Activated CD8-positive, alpha-beta memory T cell treated with anti-CD3 and anti-CD28 coated beads, Interleukin-2, amount 50 U/mL, for 24 hours (primary cell): ENCODE measurements around the gene PDGFRB.

Source experiments
- DNase-seq: peaks from one replicate; pipeline ENCODE4 v3.0.0-alpha.2; 2020; ENCODE audit errors: extremely low read depth

Gene PDGFRB

GRCh38 chr5:150144879-150145278 lies 10.8 kb downstream of the PDGFRB start:
- no peak for DNase-seq

DNA sequence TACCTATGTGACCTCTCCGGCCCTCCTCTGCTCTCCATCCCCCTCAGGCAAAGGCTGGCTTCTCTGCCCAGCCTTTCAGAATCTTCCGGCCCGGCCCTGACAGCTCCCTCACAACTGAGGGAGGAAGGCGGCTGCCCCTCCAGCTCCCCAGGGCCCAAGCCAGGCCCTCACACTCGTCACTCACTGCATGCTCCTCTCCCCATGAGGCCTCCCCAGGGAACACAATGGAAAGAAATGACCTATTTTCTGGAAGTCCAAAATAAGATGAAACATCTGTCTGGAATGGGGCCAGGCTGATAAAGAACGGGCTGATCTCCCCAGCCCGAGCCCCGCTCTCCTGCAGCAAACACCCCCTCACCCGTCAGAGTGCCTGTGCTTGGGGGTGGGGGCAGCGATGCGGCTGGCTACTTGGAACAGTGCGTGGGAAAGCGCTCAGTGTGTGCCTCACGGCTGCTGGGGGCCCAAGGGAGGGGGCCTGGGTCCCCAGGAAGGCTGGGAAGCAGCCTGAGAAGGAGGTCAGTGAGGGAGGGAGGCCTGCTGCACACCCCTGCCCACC lies 11.3 kb downstream of the PDGFRB start:
- DNase-seq = no peak

GRCh38 chr5:150143350-150144245 lies 12.0 kb downstream of the PDGFRB start:
- DNase-seq = no peak

- no peak for DNase-seq
Observed at GRCh38 chr5:150142959-150143349, 12.7 kb downstream of the PDGFRB start.

DNA sequence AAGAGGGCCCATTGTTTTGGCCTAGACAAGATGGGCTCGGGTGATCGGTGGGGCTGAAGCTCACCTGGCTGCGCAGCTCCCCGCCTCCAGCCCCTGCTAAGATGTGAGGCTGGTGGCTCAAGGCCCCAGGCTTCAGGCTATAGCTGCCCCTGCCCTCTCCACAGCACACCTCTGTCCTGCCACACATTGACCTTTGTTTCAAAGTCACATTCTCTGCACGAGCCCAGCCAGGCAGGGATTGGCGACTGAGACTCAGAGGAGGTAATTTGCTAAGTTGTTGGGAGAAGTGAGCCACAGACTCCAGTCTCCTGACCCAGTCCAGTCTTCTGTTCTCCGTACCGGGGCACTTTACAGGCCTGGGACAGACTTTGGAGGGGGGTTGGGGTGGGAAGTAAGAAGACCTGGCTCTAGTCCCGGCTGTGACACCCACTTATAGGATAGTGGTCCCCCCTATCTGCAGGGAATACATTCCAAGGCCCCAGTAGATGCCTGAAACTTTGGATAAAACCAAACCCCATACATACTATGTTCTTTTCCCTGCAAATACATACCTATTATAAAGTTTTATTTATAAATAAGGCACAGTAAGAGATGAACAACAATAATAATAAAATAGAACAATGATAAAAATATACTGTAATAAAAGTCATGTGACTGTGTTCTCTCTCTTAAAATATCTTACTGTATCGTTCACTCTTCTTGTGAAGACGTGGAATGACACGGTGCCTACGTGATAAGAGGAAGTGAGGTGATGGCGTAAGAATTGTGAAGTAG lies 13.3 kb downstream of the PDGFRB start:
- DNase-seq = no peak

DNA sequence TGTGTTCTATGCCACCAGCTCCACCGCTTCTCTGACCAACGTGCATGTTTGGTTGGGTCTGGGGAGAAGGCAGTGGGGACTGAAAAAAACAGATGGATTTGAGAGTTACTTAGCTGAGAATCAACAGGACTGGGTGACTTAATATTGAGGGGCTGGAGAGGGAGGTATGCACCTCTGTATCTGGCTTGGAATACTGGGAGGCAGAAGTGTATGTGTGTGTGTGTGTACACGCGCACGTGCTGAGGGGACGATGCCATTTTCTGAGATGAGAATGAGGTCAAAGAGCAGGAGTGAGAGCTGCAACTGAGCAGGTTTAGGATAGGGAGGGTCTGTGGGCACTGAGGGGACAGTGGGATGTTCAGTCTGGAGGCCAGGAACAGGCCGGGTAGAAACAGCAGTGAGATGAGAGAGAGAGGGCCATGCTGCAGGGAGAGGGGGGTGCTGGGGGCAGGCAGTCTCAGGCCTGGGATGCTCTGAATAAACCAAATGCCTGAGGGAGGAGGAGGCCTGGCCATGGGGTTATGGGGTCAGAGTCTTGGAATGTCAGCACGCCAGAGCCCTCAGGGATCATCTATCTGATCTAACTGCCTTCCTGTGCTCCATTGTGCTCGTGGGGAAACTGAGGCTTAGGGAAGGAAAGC lies 14.0 kb downstream of the PDGFRB start:
- no peak for DNase-seq

GRCh38 chr5:150140830-150141229 lies 14.8 kb downstream of the PDGFRB start:
- no peak for DNase-seq

DNA sequence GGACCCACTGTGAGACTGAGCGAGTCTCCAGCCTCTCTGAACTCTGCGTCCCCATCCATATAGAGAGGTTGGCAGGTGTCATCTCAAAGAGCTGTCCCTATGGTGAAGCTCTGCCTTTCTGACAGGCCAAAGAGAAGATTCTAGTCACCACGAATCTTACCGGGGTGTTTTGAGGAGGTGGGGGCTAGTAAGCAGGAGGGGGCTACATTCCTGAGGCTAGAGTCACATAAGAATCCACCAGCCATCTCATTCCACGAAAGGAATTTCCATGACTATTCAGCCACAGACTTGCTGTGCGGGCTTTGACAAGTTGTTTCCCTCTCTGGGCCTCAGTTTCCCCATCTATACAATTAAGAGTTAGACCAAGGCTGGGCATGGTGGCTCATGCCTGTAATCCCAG lies 16.3 kb downstream of the PDGFRB start:
- no peak for DNase-seq

GRCh38 chr5:150138551-150139265 lies 16.9 kb downstream of the PDGFRB start:
- no peak for DNase-seq

GRCh38 chr5:150137997-150138396 lies 17.6 kb downstream of the PDGFRB start:
- no peak for DNase-seq

DNA sequence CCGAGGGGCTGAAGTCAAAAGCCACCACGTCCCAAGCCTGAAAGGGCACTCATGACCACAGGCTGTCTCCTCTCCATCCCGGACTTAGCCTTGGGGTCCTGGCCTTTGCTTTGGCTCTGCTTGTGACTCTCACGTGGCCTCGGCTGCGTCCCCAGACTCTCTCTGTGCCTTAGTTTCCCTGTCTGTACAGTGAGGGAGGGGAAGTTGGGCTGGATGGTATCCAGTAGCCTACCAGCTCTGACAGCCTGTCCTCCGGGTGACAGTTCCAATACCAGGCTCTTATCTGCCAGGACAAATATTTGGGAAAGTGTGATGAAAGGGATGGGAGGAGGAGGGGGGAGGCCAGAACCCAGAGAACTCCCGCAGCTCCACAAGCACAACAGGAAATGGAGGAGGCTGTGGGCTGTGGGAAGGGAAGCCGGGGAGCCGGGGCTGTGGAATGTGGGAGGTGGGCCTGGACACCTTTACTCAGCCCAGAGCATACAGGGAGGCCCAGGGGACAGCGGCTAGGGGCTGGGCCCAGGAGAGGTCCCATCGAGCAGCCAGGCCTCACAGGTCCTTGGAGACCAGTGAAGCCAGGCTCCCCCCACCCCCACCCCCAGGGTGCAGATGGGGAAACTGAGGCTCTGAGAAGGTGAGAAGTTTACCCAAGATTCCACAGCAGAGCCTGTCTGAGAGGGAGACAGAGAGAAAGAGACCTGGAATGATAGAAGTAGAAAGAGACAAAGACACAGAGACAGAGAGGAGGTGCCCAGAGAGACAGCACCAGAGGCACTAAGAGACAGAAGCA lies 18.3 kb downstream of the PDGFRB start:
- no peak for DNase-seq

DNA sequence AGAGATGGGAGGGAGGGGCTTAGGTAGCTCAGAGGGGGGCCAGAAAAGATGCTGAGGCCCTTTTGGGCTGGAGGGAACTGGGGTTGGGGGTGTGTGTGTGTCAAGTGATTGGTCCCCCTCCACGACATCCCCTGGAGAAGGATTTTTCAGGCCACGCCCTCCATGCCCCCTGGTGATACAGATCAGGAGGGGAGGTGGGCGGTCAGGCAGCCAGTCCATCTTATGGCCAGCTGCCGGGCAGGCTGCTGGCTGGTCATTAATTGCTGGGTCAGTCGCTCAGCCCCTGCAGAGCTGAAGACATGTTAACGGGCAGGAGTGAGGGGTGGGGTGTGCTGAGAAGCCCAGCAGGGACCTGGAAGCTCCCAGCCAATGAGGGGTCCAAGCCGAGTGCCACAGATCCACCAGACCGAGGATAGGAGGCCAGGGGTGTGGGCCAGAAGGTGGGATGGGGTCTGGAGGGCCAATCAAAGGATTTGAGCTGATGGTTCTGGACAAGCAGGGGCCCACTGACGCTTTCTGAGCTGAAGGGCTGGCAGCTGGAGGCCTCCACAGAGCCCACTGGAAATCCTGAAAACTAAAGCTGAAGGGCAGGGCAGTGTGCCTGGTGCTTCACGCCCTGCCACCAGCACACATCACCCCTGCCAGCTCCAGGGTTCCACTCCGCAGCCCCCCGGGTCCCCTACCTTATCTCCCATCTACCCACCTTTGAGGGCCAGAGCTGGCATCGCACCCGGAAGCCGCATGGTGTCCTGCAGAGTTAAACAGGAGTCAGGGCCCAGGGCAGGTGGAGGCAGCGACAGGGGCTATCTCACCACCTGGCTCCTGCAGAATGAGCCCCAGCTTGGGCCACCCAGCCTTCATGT lies 19.1 kb downstream of the PDGFRB start:
- DNase-seq = no peak

GRCh38 chr5:150135557-150136304 lies 19.9 kb downstream of the PDGFRB start:
- DNase-seq = no peak

DNA sequence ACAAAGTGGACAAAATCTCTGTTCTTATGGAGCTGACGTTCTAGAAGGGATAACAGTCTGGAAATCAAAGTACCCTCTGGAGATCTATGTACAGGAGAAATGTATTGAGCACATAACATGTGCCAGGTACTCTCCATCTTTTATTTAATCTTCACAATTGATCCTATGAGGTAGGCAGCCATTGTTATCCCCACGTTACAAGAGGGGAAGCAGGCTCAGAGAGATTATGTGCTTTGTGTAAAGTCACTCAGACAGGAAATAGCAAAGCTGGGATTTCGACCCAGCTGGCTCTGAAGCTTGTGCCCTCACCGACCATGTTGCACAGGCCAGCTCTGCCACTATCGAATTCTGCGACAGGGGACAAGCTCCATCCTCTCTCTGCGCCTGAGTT lies 21.5 kb downstream of the PDGFRB start:
- no peak for DNase-seq

GRCh38 chr5:150133581-150134197 lies 22.0 kb downstream of the PDGFRB start:
- no peak for DNase-seq

- DNase-seq = no peak
Observed at GRCh38 chr5:150132740-150133139, 22.9 kb downstream of the PDGFRB start.

DNA sequence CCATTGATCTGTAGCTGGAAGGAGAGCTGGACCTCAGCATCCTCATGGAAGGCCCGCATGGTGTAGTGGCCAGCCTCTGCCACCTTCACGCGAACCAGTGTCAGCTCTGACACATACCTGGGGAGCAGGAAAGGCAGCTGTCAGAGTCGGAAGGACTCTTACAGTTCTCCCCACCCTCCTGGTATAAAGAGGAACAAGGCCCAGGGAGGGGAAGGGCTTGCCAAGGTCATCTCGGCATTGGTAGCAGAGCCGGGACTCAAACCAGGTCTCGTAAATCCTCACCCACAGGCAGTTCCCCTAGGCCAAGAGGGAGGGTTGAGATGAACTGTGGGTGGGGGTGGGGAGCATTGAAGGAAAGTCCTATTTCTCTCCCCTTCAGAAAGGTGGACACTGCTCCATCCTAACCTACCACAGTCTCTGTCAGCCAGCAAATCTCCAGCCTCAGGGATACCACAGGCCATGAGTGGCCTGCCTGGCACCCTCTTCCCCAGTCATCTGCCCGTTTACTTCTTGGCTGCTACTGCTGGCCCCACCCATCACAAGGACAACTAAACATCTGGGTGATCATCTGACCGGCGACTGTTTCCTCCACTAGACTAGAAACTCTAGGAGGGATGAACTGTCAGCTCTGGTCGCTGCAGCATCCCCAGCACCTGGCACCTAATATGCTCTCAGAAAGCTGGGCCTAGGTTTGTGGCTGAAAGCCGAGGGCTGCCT lies 23.5 kb downstream of the PDGFRB start:
- DNase-seq = no peak

DNA sequence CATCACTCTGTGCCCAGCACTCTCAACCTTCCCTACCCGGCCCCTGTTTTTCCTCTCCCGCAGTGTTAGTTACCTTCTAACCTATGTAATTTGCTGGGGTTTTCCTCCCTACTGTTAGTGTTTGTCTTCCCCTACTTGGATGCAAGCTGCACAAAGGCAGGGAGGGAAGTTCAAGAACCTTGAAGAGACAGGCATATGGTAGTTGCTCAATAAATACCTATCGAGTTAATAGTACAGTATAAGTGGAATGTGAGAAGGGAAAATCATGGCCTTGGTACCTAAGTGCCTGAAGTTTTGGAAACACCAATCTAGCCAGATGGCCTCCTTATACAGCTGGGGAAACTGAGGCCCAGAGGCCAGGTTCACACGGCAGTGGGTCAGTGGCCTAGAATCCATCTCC lies 24.2 kb downstream of the PDGFRB start:
- DNase-seq = no peak
